ENCODE measurements around the gene PPP1CB. TPM values are rescaled to one million over a fixed set of nuclear protein-coding genes. Genes with fewer than 3 reads are reported as not detected.
"Not testable (repeated sequence)": the region's sequence is repeated elsewhere in the genome, so short reads cannot be mapped to it uniquely, and the experiment has no call there.

The PPP1CB gene
- polyA plus RNA-seq, 1 experiment, result 159 TPM

DNA sequence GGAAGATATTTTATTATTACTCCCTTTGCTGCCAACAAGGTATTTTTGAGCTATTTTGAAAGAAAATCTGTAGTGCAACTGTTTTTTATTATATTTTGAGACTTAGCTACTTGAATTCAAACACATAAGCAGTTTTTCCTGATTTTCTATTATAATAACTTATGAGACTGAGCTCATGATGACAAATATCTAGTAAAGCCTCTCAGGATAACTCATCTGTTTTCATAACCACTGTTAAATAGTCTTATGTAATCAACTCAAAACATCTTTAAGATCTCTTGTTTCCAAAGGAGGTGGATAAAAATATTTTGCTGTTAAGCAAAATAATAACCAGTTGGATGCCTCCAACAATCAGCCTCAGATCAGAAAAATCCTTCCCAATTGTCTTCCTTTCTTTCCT lies 21.9 kb upstream of the PPP1CB start:
- H3K27ac ChIP-seq (ENCODE audit: low read depth, low read length), result no peak overlapping the region
- no peak for DNase-seq (ENCODE audit: low read depth, low spot score)
- no peaks in the 10 kb centered on the region for H3K27me3 ChIP-seq (ENCODE audit: control insufficient read depth, insufficient read depth, low read length)
- CTCF ChIA-PET, result interaction anchor here (0.6 to 1.4 kb wide), 3 partner anchors 12 to 163 kb away, joined by 3 to 4 read pairs (median 3); no protein-coding TSS in a partner anchor
- H3K9me3 ChIP-seq (ENCODE audit: control insufficient read depth, insufficient read depth, low read length), result no peaks in the 10 kb centered on the region
- TF ChIP-seq, protein P1, sequence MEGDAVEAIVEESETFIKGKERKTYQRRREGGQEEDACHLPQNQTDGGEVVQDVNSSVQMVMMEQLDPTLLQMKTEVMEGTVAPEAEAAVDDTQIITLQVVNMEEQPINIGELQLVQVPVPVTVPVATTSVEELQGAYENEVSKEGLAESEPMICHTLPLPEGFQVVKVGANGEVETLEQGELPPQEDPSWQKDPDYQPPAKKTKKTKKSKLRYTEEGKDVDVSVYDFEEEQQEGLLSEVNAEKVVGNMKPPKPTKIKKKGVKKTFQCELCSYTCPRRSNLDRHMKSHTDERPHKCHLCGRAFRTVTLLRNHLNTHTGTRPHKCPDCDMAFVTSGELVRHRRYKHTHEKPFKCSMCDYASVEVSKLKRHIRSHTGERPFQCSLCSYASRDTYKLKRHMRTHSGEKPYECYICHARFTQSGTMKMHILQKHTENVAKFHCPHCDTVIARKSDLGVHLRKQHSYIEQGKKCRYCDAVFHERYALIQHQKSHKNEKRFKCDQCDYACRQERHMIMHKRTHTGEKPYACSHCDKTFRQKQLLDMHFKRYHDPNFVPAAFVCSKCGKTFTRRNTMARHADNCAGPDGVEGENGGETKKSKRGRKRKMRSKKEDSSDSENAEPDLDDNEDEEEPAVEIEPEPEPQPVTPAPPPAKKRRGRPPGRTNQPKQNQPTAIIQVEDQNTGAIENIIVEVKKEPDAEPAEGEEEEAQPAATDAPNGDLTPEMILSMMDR (IDR thresholded peaks at IDR 0.05; ENCODE audit: low read depth, low read length), result no peak
- POLR2A ChIA-PET, result interaction anchor here (0.9 kb wide), 1 partner anchor 22 kb away, joined by 4 read pairs; the partner anchor contains the start of gene PPP1CB
- H3K4me3 ChIP-seq (ENCODE audit: low read depth, low read length), result no peak overlapping the region

DNA sequence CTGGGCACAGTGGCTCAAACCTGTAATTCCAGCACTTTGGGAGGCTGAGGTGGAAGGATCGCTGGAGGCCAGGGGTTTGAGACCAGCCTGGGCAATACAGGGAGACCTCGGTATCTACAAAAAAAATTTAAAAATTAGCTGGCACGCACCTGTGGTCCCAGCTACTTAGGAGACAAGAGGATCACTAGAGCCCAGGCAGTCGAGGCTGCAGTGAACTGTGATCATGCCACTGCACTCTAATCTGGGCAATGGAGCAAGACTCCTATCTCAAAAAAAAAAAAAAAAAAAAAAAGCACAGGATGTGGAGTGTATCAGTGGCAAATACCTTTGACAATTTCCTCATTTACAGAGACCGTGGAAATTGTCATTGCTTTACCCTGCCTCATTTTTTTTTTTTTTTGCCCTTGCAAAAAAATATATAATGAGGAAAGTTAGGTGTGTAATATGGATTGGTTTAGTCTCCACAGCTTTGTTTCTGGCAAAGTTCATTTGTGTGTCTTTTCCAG lies 20.9 kb upstream of the PPP1CB start:
- TF ChIP-seq, protein P1 (IDR thresholded peaks at IDR 0.05; ENCODE audit: low read depth, low read length), result no peak
- Histone ChIP-seq H3K4me3 (ENCODE audit: low read depth, low read length) (no peak overlapping the region), H3K27me3 (ENCODE audit: control insufficient read depth, insufficient read depth, low read length) (no peaks in the 10 kb centered on the region), H3K9me3 (ENCODE audit: control insufficient read depth, insufficient read depth, low read length) (no peaks in the 10 kb centered on the region), H3K27ac (ENCODE audit: low read depth, low read length) (no peak overlapping the region)
- POLR2A ChIA-PET, result interaction anchor here (0.6 kb wide), 3 partner anchors 18 to 1010 kb away, joined by 3 to 4 read pairs (median 3); no protein-coding TSS in a partner anchor
- CTCF ChIA-PET, result interaction anchor here (0.5 to 0.6 kb wide), 2 partner anchors 44 to 86 kb away, joined by 3 read pairs; no protein-coding TSS in a partner anchor
- DNase-seq (ENCODE audit: low read depth, low spot score), result no peak

DNA sequence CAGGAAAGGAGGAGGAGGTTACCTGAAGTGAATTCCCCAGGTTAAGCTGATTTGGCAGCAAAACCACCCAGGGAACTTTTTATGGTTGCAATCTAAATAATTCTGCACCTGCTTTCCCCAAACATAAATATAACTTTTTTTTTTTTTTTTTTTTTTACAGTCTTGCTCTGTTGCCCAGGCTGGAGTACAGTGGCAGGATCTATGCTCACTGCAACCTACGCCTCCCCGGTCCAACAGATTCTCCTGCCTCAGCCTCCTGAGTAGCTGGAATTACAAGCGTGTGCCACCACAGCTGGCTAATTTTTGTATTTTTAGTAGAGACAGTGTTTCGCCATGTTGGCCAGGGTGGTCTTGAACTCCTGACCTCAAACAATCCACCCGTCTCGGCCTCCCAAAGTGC lies 16.1 kb upstream of the PPP1CB start:
- peaks cover 3% of the 10 kb centered on the region; the same call in 1 of the 2 replicates for H3K9me3 ChIP-seq (ENCODE audit: control insufficient read depth, insufficient read depth, low read length)
- ChIA-PET POLR2A (no interaction called here), CTCF (interaction anchor here (0.6 kb wide), 2 partner anchors 41 to 168 kb away, joined by 3 to 4 read pairs; no protein-coding TSS in a partner anchor)
- no peak overlapping the region for H3K27ac ChIP-seq (ENCODE audit: low read depth, low read length)
- no peaks in the 10 kb centered on the region for H3K27me3 ChIP-seq (ENCODE audit: control insufficient read depth, insufficient read depth, low read length)
- H3K4me3 ChIP-seq (ENCODE audit: low read depth, low read length), result no peak overlapping the region
- no peak for DNase-seq (ENCODE audit: low read depth, low spot score)
- TF ChIP-seq, protein P1 (IDR thresholded peaks at IDR 0.05; ENCODE audit: low read depth, low read length), result no peak

DNA sequence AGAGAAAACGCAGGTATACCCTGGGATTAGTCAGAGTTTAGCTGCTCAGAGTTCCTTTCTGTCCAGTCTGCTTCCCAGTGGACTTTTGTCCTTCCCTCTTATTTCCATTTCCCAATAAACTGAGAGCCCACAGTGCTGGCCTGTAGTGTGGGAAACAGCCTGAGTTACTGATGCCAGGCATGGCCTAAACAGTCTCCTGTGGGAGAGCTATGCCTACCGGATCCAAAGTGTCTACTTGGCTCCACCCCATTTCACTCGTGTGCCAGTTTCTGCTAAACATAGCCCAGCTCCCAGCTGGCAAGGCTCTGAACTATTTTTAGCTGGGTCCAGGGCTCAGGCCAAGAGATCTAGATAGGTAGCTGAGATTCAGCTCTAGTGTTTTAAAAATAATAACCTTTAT lies 15.6 kb upstream of the PPP1CB start:
- no peak for DNase-seq (ENCODE audit: low read depth, low spot score)
- POLR2A ChIA-PET, result no interaction called here
- H3K9me3 ChIP-seq (ENCODE audit: control insufficient read depth, insufficient read depth, low read length), result peaks cover 3% of the 10 kb centered on the region; the same call in 1 of the 2 replicates
- H3K27ac ChIP-seq (ENCODE audit: low read depth, low read length), result no peak overlapping the region
- CTCF ChIA-PET, result interaction anchor here (0.6 kb wide), 1 partner anchor 168 kb away, joined by 3 read pairs; no protein-coding TSS in a partner anchor
- H3K27me3 ChIP-seq (ENCODE audit: control insufficient read depth, insufficient read depth, low read length), result no peaks in the 10 kb centered on the region
- TF ChIP-seq, protein P1 (IDR thresholded peaks at IDR 0.05; ENCODE audit: low read depth, low read length), result no peak
- H3K4me3 ChIP-seq (ENCODE audit: low read depth, low read length), result no peak overlapping the region

DNA sequence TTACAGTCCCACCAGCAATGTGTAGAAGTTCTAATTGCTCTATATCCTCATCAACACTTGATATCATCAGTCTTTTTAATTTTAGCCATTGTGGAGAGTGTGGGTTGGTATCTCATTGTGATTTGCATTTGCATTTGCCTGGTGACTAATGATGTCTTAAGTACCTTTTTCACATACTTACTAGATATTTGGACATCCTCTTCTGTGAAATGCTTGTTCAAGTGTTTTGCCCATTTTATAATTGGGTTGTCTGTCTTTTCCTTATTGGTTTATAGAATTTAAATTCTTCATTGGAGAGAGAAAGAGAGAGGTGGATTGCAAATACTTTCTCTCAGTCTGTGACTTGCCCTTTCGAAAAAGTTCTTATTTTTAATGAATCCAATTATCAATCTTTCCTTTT lies 14.0 kb upstream of the PPP1CB start:
- CTCF ChIA-PET, result no interaction called here

DNA sequence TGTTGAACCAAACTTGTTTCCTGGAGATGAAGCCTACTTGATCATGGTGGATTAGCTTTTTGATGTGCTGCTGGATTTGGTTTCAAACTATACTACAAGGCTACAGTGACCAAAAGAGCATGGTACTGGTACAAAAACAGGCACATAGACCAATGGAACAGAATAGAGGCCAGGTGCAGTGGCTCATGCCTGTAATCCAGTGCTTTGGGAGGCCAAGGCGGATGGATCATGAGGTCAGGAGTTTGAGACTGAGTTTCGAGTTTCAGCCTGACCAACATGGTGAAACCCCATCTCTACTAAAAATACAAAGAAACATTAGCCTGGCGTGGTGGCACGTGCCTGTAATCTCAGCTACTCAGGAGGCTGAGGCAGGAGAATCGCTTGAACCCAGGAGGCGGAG lies 9.0 kb upstream of the PPP1CB start:
- POLR2A ChIA-PET; CTCF ChIA-PET; H3K4me3 ChIP-seq (ENCODE audit: low read depth, low read length); DNase-seq (ENCODE audit: low read depth, low spot score); H3K9me3 ChIP-seq (ENCODE audit: control insufficient read depth, insufficient read depth, low read length); H3K27me3 ChIP-seq (ENCODE audit: control insufficient read depth, insufficient read depth, low read length); H3K27ac ChIP-seq (ENCODE audit: low read depth, low read length): not testable (repeated sequence)

More for the DNA sequence above, 14.0 kb upstream of the PPP1CB start:
- no peak overlapping the region for H3K27ac ChIP-seq (ENCODE audit: low read depth, low read length)
- no peaks in the 10 kb centered on the region for H3K27me3 ChIP-seq (ENCODE audit: control insufficient read depth, insufficient read depth, low read length)
- H3K9me3 ChIP-seq (ENCODE audit: control insufficient read depth, insufficient read depth, low read length), result peaks cover 3% of the 10 kb centered on the region; the same call in 1 of the 2 replicates
- no peak for DNase-seq (ENCODE audit: low read depth, low spot score)
- TF ChIP-seq, protein P1 (IDR thresholded peaks at IDR 0.05; ENCODE audit: low read depth, low read length), result no peak
- H3K4me3 ChIP-seq (ENCODE audit: low read depth, low read length), result no peak overlapping the region
- POLR2A ChIA-PET, result no interaction called here
